GF-D8 (cell line): Measurements from ENCODE around the gene CEP85L.

Experiments used
- DNase-seq: peaks from one replicate; lab custom pipeline; 2025; lab: John Stamatoyannopoulos, UW

CEP85L gene

DNA sequence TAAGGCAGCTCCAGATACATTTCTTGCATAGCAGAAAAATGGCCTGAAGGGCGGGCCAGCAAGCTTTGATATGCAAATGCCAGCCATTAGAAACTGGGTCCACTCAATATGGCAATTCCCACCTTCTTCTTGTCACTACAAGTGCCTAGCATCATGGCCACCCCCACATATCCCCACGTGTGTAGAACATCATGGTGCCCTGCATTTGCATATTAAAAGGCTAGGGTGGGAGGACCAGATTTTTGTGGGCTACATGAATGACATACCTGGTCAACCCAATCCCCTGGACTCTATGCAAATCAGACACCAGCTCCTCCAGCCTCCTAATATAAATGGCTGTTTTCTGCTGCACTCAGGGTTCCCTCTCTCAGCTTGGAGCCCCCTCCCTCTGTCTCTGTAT lies 71.6 kb downstream of the CEP85L start:
- no peak for DNase-seq

DNA sequence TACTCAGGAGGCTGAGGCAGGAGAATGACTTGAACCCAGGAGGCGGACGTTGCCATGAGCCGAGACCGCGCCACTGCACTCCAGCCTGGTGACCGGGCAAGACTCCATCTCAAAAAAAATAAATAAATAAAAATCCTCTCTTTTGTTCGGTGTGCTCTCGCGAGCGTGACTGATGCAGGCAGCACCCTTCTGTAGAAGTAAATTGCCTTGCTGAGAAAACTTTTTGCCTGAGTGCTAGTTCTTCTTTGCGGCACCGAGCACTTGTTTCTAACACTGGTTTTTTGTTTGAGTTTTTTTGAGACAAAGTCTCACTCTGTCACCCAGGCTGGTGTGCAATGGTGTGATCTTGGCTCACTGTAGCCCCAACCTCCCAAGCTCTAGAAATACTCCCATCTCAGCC lies 72.8 kb downstream of the CEP85L start:
- no peak for DNase-seq

DNA sequence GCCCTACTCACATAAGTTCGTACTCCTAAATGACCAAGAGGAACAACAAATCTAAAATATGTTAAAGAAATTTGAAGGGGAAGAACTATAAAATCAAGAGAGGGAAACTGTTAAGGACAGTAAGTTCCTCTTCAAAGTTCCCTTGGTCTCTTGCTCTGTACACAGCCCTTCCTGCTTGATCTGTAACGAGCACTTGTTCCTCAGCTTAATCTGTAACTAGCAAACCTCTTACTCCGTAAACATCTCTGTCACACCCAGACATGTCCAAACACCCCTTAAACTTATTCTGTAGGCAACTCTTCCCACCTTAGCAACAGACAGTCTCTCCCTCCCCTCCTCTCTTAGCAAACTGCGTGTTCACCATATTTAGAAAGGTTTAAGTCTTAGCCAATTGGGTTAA lies 73.4 kb downstream of the CEP85L start:
- DNase-seq: no peak

DNA sequence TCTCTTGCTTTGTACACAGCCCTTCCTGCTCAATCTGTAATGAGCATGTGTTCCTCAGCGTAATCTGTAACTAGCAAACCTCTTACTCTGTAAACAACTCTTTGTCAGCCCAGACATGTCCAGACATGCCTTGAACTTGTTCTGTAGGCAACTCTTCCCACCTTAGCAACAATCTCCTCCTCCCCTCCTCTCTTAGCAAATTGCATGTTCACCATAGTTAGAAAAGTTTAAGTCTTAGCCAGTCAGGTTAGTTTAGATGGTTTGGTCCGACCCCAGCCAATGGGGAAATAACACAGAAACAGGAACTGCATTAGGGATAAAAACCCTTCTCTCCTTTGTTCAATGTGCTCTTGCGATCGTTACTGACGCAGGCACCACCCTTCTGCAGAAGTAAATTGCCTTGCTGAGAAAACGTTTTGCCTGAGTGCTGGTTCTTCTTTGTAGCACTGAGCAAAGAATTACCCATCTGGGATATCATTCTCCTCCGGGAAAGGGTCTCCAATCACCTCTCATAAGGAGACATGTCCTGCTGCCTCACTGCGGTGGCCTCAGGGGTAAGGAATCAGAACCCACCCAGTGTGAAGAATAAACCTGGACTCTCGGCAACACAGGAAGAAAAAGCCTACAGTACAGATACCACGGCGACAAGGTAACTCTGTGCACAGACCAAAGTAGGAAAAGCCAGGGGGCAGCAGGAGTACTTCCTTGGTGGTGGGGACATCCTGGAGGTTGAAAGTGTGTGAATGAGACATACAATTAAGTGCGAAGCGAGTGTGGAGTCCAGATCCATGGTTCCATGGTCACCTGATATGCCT lies 77.1 kb downstream of the CEP85L start:
- DNase-seq: no peak

DNA sequence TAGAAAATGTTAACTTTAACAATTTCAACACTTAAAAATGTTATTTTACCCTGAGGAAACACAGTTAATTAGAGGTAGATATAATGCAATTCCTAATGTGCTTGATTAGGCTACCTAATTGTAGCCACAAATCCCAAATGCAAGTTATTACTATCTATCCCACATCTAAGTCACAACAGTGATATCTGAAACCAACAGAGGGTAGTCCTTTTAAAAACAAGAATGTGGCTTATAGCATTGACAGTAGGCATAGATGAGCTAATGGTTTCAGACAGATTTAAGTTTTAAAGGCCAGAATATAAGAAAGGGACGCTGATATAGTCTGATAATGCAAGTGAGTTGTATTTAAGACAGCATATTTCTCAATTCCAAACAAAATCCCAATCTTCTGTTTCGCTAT lies 80.3 kb downstream of the CEP85L start:
- DNase-seq: no peak

DNA sequence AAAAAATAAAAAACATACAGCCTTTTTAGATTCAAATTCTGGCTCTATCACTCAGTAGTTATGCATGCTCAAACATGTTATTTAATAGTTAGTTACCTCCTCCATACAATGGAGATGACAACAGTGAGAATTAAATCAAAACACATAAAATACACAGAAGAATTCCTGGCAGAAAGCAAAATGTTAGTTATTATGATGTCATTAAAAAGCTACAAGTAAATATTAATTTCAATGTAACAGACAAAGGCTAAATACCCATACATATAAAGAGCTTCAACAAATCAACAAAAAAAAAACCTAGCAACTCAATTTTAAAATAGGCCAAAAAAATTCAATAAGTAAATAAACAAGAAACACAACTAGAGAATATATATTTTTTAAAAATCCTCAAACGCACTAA lies 81.9 kb downstream of the CEP85L start:
- no peak for DNase-seq

DNA sequence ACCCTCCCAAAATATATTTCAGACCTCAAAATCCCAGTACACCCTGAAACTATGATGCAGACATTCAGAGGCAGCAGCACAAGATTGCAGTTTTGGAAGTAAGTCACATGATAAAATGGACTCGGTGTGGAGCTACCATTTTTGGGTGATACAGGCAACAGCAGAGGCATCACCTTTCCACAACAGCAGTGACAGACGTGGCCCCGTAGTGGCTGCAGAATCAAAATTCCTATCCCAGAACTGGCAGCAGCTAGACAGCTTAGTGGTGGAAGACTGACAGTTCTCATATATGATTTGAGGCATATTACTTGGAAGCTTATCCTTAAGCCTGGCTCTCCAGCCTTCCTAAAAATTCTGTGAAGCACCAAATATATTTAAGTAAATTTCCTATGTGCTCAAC lies 83.4 kb downstream of the CEP85L start:
- no peak for DNase-seq

DNA sequence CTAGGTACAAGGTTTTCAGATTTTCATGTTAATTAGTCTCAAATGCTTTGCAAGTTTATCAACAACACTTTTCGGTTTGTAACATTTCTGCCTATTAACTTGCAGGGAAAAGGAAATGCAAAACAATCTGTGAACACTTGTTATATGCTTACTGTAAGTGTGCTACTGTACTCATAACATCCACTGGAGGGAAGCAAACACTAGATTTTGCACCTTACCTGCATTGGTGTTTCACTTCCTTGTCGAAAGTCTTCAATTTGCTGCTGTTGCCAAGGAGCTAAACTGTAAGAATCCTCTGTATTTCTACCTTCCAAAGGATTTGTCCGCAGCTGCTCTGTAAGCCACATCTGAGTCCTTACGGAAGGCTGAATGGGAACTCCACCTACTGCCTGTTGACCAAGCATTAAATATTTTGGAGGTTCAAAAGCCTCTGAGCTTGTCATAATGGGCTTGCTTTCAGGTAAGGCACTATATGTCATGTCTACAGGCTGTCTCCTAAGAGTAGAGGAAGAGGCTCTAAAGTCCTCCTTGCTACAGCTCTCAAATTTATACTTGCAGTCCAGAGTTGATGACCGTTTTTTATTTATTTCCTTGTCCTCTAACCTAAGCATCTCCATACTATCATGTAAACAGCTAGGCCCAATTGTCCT lies 86.0 kb downstream of the CEP85L start:
- no peak for DNase-seq

DNA sequence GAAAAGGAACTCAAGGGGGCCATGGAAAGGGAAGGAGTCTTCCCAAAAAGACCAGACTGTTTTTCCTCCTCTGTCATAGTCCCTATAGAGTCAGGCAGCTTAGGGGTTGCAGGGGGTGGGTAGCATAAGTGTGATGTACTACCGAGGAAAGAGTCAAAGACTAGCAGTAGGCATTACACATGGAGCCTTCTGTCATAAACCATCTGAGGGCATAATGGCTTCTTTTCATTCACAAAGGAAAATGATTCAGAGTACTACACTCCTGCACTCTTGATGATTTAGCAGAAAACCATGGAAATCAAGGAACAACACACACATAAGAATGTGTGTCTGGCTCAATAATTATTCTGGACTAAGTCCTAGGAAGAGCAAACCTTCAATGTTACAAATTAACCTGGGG lies 88.4 kb downstream of the CEP85L start:
- no peak for DNase-seq

DNA sequence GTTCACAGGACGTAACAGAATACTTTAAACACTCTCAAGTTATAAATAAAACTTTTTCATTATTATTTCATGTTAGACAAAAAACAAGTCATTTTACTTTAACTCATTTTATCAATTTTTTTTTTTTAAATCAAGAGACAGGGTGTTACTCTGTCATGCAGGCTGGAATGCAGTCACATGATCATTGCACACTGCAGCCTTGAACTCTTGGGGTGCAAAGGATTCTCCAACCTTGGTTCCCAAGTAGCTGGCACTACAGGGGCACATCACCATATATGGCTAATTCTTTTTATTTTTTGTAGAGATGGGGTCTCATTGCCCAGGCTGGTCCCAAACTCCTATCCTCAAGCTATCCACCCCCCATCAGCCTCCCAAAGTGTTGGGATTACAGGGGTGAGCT lies 89.1 kb downstream of the CEP85L start:
- no peak for DNase-seq

DNA sequence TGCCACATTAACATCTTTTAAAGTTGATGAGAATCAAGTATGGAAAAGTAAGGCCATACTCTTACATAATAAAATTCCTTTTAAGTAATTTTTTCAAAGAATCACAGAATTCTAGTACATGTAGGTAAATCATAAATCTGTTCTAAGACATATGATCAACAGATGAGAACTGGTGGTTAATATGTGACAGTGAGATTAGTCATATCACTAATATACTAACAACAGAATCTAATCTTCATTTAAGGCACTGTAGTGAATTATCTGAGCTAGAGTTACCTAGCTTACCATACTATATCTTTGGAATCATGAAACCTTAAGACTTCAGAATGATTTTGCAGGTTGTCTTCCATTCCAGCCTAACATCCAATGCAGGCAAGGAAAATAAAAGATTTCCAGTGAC lies 91.7 kb downstream of the CEP85L start:
- no peak for DNase-seq

DNA sequence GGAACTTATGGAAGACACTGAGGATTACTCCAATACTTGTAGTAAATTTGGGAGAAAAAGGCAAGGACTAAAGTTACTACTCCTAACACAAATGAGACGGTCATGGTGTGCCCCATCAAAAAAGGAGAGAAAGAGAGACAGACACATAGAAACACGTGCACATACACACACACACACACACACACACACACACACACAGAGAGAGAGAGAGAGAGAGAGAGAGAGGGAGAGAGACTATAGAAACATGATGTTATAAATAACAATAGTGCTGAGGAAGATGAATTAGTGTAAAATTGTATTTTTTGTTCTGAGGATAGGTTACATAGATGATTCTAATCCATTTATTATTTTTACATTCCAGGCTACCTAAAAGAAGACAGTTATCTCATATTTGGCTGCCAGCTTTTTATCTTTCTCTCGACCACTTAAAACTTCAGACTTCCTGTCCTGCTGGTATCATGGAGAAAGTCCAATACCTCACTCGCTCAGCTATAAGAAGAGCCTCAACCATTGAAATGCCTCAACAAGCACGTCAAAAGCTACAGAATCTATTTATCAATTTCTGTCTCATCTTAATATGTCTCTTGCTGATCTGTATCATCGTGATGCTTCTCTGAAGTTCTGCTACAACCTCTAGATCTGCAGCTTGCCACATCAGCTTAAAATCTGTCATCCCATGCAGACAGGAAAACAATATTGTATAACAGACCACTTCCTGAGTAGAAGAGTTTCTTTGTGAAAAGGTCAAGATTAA lies 92.8 kb downstream of the CEP85L start:
- DNase-seq: peak; percentile 10

DNA sequence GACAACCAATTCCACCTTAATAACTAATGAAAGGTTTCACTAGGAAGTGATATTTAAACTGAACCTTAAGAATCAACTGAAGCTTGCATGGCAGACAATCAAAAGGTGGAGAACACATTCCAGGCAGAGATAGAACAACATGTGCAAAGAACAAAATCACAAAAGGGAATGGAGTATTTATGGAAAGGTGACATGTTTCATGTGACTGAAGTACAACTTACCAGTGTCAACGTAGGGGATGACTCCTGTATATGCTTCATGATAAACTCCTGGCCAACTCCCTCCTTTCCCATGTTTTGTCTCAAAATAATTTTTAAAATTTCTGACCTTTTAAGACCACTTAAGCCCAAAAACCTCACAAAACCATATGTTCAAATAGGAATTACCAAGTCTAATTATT lies 96.7 kb downstream of the CEP85L start:
- no peak for DNase-seq

DNA sequence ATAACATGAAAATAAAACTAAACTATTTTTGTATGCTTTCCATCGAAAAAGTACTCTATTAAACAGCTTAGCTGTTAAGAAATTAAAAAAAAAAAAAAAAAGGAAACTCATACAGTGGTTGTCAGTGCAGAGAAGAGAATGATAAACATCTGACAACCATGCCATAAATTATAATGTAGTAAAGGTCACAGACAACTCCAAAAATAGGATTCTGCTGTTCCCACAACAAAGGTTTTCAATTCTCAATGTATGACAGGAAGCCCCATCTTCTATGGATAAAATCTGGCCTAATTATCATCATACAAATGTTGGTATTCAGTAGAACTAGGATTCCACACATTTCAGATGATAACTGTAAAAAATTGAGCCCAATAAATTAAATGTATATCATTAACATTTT lies 98.3 kb downstream of the CEP85L start:
- no peak for DNase-seq

DNA sequence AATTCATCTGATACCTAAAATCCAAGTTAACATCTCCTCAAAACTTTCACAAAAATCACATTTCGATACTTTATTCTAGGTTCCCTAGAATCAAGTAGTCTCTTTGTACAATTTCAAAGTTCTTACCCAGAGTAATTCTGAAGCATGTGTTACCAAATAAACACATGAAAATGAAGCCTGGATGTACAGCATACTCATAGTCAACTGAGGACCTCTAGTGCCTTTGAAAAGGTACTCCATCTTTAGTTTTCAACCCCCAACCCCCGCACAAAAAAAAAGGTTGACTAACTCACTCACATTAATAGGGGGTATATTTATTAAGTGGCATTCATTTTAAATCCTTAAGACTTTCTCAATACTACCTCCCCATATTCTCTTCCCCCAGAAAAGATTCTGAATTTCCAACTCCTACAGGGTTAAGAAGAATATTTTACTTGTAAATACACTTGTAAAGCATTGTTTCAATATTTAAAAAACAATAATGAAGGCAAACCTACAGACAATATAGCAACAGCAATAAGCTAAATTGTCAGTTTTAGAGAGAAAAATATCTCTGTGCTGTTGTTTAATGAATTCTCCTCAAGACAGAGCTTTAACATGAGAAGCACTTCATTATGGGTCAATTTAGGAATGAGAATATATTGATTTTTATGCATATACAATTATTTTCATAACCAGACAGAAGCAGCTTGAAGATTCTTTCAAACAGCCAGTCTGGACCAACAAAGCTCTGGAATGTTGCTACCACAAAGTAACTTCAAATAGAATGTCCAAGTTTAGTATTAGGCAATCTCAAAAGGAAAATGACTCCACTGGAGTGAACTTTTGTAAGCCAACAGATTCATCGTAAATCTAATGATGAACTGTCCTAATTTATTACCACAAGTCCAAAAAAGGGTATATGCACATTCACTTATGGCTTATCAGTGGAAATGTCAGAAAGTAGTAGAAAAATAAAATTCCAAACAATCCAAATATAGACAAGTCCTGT lies 100.0 kb downstream of the CEP85L start:
- no peak for DNase-seq

DNA sequence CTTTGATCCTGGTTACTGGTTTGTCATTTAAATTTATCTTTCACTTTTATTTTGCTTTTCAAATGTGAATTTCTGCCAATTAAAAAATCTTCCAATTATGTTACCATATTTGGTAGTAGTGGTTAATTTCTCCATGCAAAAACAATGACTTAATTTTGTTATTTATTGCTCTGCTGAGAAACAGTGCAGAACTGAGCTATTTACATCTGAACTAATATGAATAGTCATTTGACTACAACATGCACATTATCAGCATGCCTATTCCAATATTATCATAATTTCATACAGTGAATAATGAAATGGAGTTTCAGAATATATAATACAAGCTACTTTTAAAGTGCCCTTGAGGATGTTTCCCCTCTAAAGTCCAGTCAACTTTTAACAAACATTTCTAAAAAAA lies 102.8 kb downstream of the CEP85L start:
- no peak for DNase-seq

DNA sequence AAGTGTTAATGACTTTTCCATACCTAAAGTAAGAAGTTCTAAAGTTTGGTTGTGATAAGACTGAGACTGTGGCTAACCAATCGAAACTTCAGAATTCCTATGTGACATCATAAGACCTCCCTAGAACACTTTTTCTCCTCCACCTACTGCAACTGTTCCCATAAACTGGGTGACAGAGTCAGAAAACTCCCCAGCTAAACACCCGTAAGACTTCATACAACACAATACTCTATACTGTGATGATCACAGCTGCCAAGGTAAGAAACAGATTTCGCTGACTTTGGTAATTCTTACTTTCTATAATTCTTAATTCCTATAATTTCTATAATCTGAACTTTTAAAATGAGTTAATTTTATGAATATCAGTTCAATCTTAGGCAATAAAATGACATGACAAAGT lies 103.3 kb downstream of the CEP85L start, which contains the start of gene PLN:
Gene PLN, plus strand, starts transcription at position 161 of the 400 bp plus-strand sequence. CDS start 10,626 bp downstream, outside the sequence.
- no peak for DNase-seq

DNA sequence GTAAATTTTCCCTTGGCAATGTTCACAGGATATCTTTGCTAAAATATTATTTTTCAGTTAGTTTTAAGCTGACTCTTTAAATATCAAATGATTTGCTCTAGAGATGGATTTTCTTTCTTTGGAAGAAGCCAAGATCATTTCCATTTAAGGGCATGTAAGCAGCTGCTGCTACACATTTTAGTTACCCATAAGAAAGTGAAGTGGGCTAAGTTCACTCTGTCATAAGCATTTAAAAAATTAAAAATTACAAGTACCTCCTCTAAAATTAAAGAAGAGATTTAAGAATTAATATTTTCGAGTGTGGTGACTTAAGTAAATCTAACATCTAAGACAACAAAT lies 104.5 kb downstream of the CEP85L start:
- DNase-seq: no peak

DNA sequence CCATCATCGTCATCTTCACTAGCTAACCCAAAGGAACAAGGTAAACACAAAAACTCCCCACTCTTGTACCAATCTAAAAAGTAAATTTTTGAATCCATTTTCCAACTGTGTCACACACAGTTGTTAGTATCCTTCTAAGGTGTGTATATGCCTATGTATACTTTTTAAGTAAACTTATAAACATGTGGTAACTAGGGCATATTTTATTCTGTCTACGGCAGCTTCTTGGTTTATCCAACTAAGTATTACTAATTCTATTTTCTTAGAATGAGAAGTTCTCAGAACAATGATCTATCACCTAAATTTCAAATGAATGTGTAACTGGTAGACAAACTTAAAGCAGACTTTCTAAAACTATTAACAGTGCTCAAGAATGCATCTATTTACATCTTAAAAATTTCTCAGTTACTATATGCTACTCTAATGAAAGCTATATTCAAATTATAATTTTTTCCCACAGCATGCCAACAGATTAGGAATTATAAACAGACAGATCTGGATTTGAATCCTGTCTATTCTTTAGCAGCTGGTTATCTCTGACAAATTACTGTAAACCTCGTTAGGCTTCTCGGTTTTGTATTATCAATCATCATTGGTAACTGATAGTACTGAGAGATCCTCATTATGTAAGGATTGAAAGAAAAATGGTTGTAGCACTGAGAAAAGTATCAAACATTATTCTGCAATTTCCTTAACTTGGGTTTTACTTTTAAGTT lies 105.1 kb downstream of the CEP85L start:
- DNase-seq: no peak

DNA sequence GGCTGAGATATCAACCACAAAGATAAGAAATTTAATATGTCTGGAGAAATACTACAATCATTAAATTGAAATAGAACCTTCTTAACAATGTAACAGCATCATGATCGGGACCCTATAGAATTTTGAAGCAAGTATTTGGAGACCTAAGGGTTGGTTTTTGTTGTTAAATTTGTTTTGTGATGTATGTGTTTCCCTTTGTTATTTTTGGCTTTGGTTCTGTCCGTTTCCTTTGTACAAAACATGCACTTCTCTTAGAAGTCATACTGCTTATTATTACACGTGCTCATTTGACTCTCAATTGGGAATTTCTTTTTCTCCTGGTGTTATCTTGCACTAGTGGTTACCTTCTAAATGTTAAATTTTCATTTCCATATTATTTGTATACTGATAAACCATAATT lies 107.3 kb downstream of the CEP85L start:
- DNase-seq: no peak
